Mesendoderm (in vitro differentiated cells): ENCODE measurements around the gene R3HDM2.

Source experiments
- DNase-seq: peaks from one replicate; pipeline ENCODE4 v3.0.0; 2013
- H2AK5ac ChIP-seq: 2 replicates; pipeline ENCODE4 v1.6.1; 2013; ENCODE audit warnings: low read length, inconsistent platforms
- H2BK120ac ChIP-seq: 2 replicates; pipeline ENCODE4 v1.6.1; 2013; ENCODE audit warnings: low read depth, mild to moderate bottlenecking, low read length, moderate library complexity, mixed read lengths
- H2BK15ac ChIP-seq: replicated peaks from 2 replicates; pipeline ENCODE4 v1.6.1; 2013; ENCODE audit warnings: low read depth, mild to moderate bottlenecking, moderate library complexity
- H2BK5ac ChIP-seq: 2 replicates; pipeline ENCODE4 v1.6.1; 2013; ENCODE audit warnings: low read length, inconsistent platforms
- H3K18ac ChIP-seq: 2 replicates; pipeline ENCODE4 v1.6.1; 2013; ENCODE audit warnings: mild to moderate bottlenecking, low read length, mixed read lengths
- H3K23ac ChIP-seq: one replicate; pipeline ENCODE4 v1.6.1; 2013; ENCODE audit warnings: low read length
- H3K27ac ChIP-seq: 2 replicates; pipeline ENCODE4 v1.5.1; 2013; ENCODE audit warnings: low read depth, mild to moderate bottlenecking, inconsistent platforms, low read length, moderate library complexity
- H3K27me3 ChIP-seq: 2 replicates; pipeline ENCODE4 v1.6.1; 2013; ENCODE audit warnings: low read length, control low read depth, mild to moderate bottlenecking, inconsistent platforms; ENCODE audit not compliant: insufficient read depth, poor library complexity
- H3K36me3 ChIP-seq: 2 replicates; pipeline ENCODE4 v1.6.1; 2013; ENCODE audit warnings: low read length, inconsistent platforms; ENCODE audit not compliant: control insufficient read depth, insufficient read depth
- H3K4ac ChIP-seq: one replicate; pipeline ENCODE4 v1.6.1; 2013; ENCODE audit warnings: low read depth, mild to moderate bottlenecking, low read length, moderate library complexity
- H3K4me1 ChIP-seq: 2 replicates; pipeline ENCODE4 v1.6.1; 2013; ENCODE audit warnings: low read depth, low read length, inconsistent platforms; ENCODE audit not compliant: control insufficient read depth
- H3K4me2 ChIP-seq: 2 replicates; pipeline ENCODE4 v1.6.1; 2013; ENCODE audit warnings: low read length
- H3K4me3 ChIP-seq: 2 replicates; pipeline ENCODE4 v1.5.1; 2013; ENCODE audit warnings: mild to moderate bottlenecking, low read length
- H3K56ac ChIP-seq: one replicate; pipeline ENCODE4 v1.6.1; 2013; ENCODE audit warnings: low read length
- H3K79me1 ChIP-seq: 2 replicates; pipeline ENCODE4 v1.6.1; 2013; ENCODE audit warnings: low read length, inconsistent platforms
- H3K79me2 ChIP-seq: 2 replicates; pipeline ENCODE4 v1.6.1; 2013; ENCODE audit warnings: mild to moderate bottlenecking, low read length; ENCODE audit not compliant: control insufficient read depth, insufficient read depth
- H3K9ac ChIP-seq: 2 replicates; pipeline ENCODE4 v1.6.1; 2013; ENCODE audit warnings: low read length, inconsistent platforms
- H4K5ac ChIP-seq: one replicate; pipeline ENCODE4 v1.6.1; 2013; ENCODE audit warnings: low read length
- H4K8ac ChIP-seq: one replicate; pipeline ENCODE4 v1.6.1; 2013; ENCODE audit warnings: low read depth, mild to moderate bottlenecking, control low read depth, low read length, moderate library complexity
- WGBS: extraction: QIAGEN DNeasy Blood & Tissue Kit; methylation state at CpG from one replicate; pipeline ENCODE4 v1.1.7; 2013; ENCODE audit warnings: low lambda C conversion rate, missing lambda C conversion rate; ENCODE audit not compliant: insufficient coverage; ENCODE audit errors: extremely low coverage; 5-methylcytosine and 5-hydroxymethylcytosine counted together

R3HDM2 gene

DNA sequence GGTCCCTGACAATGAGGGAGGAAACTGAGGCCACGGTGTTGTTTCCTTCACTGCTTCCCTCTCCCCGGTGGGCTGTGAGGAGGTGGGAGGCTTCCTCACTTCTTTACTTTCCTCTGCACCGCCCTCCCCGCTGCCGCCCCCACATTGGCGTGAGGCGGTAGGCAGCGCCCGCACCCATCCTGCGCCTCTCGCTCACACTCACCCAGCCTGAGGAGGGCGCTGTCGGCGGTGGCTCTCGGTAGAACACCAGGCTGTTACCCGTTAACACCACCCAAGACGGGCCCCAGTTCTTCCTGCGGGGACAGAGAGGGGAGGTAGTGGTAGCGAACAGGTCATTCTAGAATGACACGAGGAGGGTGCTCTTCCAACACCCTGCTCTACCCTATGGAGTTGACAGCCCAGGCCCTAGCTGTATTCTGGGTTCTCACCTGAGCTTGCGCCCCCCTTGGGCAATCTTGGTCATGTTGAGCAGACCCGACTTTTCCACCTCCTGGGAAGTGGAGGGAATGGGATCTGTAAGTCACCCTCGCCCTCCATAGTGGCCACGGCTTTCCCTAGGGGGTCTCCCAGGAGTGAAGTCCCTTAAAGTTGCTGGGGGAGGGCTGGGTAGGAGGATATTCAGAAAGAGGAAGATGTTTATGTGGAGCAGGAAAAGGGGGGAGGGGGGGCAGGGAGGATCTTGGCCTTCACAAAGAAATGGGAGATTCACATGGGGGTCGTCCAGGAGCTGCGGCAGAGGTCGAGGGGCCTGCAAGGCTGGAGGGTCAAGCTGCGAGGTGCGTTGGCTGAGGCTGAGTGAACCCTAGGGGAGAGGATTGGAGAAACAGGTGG is 45.5 kb upstream of the R3HDM2 start:
- no peak overlapping the region for H3K9ac ChIP-seq
- WGBS: no CpG with 5 or more reads among the region's 29 CpGs
- H3K23ac ChIP-seq: no peak overlapping the region
- H3K27me3 ChIP-seq: peaks cover 25% of the 10 kb centered on the region
- H2BK5ac ChIP-seq: no peak overlapping the region
- no peak overlapping the region for H3K27ac ChIP-seq
- peak overlapping the region; percentile 58 for H3K56ac ChIP-seq
- H3K18ac ChIP-seq: no peak overlapping the region
- no peak for DNase-seq
- no peak overlapping the region for H2AK5ac ChIP-seq
- H3K4me1 ChIP-seq: peaks cover 8% of the 10 kb centered on the region
- H2BK15ac ChIP-seq: no peak overlapping the region
- peak overlapping the region; percentile 59 for H3K4me2 ChIP-seq
- H4K8ac ChIP-seq: no peak overlapping the region
- no peak overlapping the region for H3K4me3 ChIP-seq
- H3K79me1 ChIP-seq: no peaks in the 10 kb centered on the region
- H3K36me3 ChIP-seq: no peaks in the 10 kb centered on the region
- no peak overlapping the region for H2BK120ac ChIP-seq
- H4K5ac ChIP-seq: no peak overlapping the region
- no peak overlapping the region for H3K4ac ChIP-seq
- no peaks in the 10 kb centered on the region for H3K79me2 ChIP-seq

DNA sequence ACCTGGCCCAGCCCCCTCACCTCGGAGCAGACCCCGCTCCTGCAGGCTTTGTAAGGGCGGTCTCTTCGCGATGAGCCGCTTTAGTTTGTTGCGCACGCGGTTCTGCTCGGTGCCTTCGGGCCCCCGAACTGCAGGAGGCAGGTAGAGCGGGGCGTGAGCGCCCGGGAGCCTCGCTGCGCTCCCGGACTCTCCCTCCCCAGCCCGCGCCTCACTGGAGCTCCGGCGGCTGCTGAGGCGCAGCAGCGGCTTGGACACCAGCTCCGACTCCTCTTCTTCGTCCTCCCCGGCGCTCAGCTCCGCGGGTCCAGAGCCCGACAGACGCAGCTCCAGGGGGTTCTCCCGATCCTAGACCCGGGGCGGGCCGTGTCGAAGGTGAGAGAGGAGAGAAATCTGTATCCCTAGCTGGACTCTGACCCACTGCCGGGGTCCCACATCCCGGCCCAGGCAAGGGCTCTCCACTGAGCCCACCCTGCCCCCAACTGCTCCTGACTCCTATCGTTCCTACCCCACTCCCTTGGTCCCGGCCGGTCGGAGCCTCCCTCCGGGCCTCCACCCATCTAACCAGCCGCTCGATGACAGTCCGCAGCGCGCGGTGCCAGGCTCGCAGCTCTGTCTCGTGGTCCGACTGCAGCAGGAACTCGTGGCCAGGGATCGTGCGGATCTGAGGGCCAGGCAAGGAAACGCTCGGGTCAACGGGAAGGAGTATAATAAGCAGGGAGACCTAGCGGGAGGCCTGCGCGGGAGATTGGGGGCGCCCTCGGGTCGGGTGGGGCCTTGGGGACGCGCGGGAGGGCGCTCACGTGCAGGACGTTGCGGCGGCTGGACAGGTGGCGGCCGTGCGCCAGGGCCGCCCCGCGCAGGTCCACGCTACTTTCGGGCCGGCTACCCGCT is 44.7 kb upstream of the R3HDM2 start:
- Histone ChIP-seq H3K36me3 (no peaks in the 10 kb centered on the region), H3K27ac (no peak overlapping the region), H3K27me3 (peaks cover 25% of the 10 kb centered on the region), H2BK5ac (no peak overlapping the region), H3K18ac (no peak overlapping the region), H4K8ac (no peak overlapping the region), H3K56ac (peak overlapping the region; percentile 58), H3K79me1 (no peaks in the 10 kb centered on the region), H4K5ac (no peak overlapping the region), H3K4me2 (peak overlapping the region; percentile 59), H3K9ac (peak overlapping the region; percentile 33), H3K4ac (no peak overlapping the region), H3K79me2 (no peaks in the 10 kb centered on the region), H2BK120ac (no peak overlapping the region), H3K23ac (no peak overlapping the region), H3K4me3 (no peak overlapping the region), H2AK5ac (no peak overlapping the region), H2BK15ac (no peak overlapping the region), H3K4me1 (peaks cover 8% of the 10 kb centered on the region)
- DNase-seq: no peak
- no CpG with 5 or more reads among the region's 84 CpGs for WGBS

DNA sequence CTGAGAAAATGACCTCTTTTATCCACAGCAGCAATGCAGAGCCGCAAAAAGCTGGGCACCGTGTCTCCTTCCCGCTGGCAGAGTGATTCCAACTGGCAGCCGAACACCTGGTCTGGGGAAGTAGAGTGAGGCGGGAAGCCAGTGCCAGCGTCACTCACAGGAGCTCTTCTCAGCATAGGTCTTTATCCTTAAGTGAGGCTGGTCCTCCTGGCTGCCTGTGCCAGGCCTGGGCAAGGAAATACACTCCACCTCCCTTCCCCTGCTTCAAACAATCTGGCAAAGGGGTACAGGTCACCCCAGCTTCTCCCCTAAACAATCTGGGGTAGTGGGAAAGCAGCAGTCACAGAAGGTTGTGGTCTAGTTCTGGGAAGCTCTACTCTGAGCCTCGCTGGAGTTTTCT is 44.0 kb upstream of the R3HDM2 start:
- no peak overlapping the region for H3K27ac ChIP-seq
- H3K27me3 ChIP-seq: peaks cover 25% of the 10 kb centered on the region
- H2AK5ac ChIP-seq: no peak overlapping the region
- no peak overlapping the region for H3K18ac ChIP-seq
- H3K9ac ChIP-seq: no peak overlapping the region
- no peaks in the 10 kb centered on the region for H3K36me3 ChIP-seq
- no peak for DNase-seq
- no CpG with 5 or more reads among the region's 7 CpGs for WGBS
- H3K23ac ChIP-seq: no peak overlapping the region
- H2BK15ac ChIP-seq: no peak overlapping the region
- no peak overlapping the region for H4K8ac ChIP-seq
- no peak overlapping the region for H2BK5ac ChIP-seq
- H3K4me2 ChIP-seq: peak overlapping the region; percentile 59
- H4K5ac ChIP-seq: no peak overlapping the region
- no peaks in the 10 kb centered on the region for H3K79me1 ChIP-seq
- no peak overlapping the region for H3K4ac ChIP-seq
- H3K4me1 ChIP-seq: peaks cover 8% of the 10 kb centered on the region
- no peak overlapping the region for H2BK120ac ChIP-seq
- no peak overlapping the region for H3K56ac ChIP-seq
- H3K4me3 ChIP-seq: no peak overlapping the region
- H3K79me2 ChIP-seq: no peaks in the 10 kb centered on the region

DNA sequence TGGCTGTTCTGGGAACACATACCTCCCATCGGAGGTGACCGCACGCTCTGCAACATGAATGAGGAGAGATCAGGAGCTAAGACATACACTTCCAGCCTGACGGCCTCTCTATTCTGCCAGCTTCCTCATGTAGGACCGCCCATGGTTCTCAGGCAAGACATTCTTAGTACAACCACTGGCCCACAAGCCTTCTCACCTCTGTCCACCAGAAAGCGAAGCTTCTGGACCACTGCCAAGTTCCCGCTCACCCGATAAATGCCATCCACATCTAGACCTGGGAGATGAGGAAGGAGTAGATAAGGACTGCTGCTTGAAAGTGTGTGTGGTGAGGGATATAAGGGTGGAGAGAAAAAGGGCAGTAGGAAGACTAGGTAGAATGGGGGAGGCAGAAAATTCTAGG is 43.6 kb upstream of the R3HDM2 start:
- Histone ChIP-seq H3K56ac (no peak overlapping the region), H2BK5ac (no peak overlapping the region), H3K79me2 (no peaks in the 10 kb centered on the region), H2AK5ac (no peak overlapping the region), H3K4me1 (peaks cover 8% of the 10 kb centered on the region), H3K27ac (no peak overlapping the region), H3K9ac (no peak overlapping the region), H3K4me3 (no peak overlapping the region), H3K23ac (no peak overlapping the region), H3K27me3 (peaks cover 25% of the 10 kb centered on the region), H2BK120ac (no peak overlapping the region), H4K8ac (no peak overlapping the region), H3K79me1 (no peaks in the 10 kb centered on the region), H4K5ac (no peak overlapping the region), H3K4ac (no peak overlapping the region), H3K18ac (no peak overlapping the region), H2BK15ac (no peak overlapping the region), H3K36me3 (no peaks in the 10 kb centered on the region), H3K4me2 (no peak overlapping the region)
- no CpG with 5 or more reads among the region's 8 CpGs for WGBS
- DNase-seq: no peak

DNA sequence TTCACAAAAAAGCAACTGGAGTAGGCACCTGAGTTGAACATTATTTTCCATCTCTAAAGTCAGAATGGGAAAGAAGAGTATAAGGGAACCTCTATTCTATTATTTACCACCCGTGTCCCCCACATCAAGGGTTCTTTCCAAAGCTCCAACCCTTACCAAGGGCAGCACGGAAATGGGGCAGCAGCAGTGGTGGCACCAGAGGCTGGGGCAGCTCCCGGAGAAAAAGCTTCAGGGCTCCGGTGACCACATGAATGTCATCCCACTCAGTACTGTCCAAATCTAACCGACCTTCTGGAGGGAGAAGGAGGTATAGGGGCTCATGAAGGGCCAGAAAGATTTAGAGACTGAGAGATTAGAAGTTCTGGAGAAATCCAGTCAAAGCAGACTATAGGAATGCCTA is 43.0 kb upstream of the R3HDM2 start:
- Histone ChIP-seq H2AK5ac (no peak overlapping the region), H3K4me2 (no peak overlapping the region), H4K8ac (no peak overlapping the region), H3K4ac (no peak overlapping the region), H3K36me3 (no peaks in the 10 kb centered on the region), H3K4me3 (no peak overlapping the region), H3K56ac (no peak overlapping the region), H3K27me3 (peaks cover 25% of the 10 kb centered on the region), H3K23ac (no peak overlapping the region), H2BK15ac (no peak overlapping the region), H3K79me1 (no peaks in the 10 kb centered on the region), H3K18ac (no peak overlapping the region), H2BK5ac (no peak overlapping the region), H4K5ac (no peak overlapping the region), H3K79me2 (no peaks in the 10 kb centered on the region), H3K4me1 (peaks cover 8% of the 10 kb centered on the region), H2BK120ac (no peak overlapping the region), H3K27ac (no peak overlapping the region), H3K9ac (no peak overlapping the region)
- no peak for DNase-seq
- no CpG with 5 or more reads among the region's 5 CpGs for WGBS
